Erythroblast (primary cell): ENCODE results near the gene WDR5.

ENCODE experiments used
- GATA1 ChIP-seq: IDR thresholded peaks from 2 replicates; pipeline ENCODE4 v1.6.1; 2011; ENCODE audit warnings: low read depth, mild to moderate bottlenecking, control low read depth, low read length, moderate library complexity
- POLR2A ChIP-seq: IDR thresholded peaks from 2 replicates; pipeline ENCODE4 v1.6.1; 2011; ENCODE audit warnings: mild to moderate bottlenecking, low read length

DNA sequence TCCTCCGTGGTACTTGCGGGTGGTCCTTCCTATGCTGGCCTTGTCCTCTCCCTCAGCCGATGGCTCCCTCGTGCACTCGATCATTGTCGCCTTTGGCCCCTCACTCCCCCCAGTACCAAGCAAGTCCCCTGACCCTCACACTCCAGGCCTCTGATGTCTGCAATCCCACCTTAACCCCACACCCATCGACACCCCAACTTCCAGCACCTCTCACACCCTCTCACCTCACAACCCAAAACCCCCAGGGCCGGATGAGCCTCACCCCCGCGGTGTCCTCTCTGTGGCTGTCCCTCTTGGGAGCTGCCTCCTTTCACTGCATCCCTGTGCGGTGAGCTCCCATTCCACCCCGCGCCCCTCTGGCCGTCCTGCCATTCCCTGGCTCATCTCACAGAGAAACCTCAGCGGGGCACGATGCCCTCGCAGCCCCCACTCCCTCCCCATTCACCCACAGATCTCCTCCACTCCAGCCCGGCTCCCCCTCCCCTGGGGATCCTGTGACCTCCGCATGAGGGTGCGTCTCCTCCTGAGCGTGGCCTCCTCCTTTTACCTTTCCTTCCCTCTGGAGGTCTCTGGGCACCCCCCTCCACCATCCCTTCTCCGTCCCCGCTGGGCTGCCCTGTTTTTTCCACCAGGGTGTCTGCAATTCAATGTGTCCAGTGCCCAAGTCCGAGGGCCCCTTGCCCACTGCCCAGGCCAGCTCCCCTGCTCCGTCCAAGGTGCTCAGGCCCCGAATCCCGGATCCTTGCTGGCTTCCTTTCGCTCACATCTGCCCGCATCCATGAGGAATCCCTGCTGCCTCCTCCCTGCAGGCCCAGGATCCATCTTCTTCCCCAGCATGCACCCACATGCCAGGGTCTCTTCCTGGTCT lies 44.3 kb downstream of the WDR5 start:
- TF ChIP-seq POLR2A (no peak), GATA1 (no peak)
